GM21360 (cell line): Measurements from ENCODE around the gene SOX15.

Experiments used
- ATAC-seq: cut with Tn5 transposase; IDR thresholded peaks from one replicate; pipeline ENCODE4 v1.9.1; 2021; ENCODE audit warnings: mild to moderate bottlenecking, moderate library complexity; ENCODE audit not compliant: unreplicated experiment

The SOX15 gene

GRCh38 chr17:7559320-7560171 is 30.3 kb downstream of the SOX15 start:
- no peak for ATAC-seq

GRCh38 chr17:7558544-7559319 is 31.2 kb downstream of the SOX15 start, which contains the start of gene TNFSF13:
Gene TNFSF13, plus strand, starts transcription at chr17:7558750. Its CDS starts 290 bp downstream, at chr17:7559040.
- no peak for ATAC-seq

- no peak for ATAC-seq
Observed at GRCh38 chr17:7557775-7558543, 31.9 kb downstream of the SOX15 start.

GRCh38 chr17:7557147-7557764 is 32.6 kb downstream of the SOX15 start:
- no peak for ATAC-seq

- ATAC-seq = no peak
Observed at GRCh38 chr17:7556627-7557026, 33.3 kb downstream of the SOX15 start.

GRCh38 chr17:7555320-7555948 is 34.5 kb downstream of the SOX15 start:
- no peak for ATAC-seq

GRCh38 chr17:7553356-7553755 is 36.5 kb downstream of the SOX15 start:
- ATAC-seq = no peak

- no peak for ATAC-seq
Observed at GRCh38 chr17:7552621-7553051, 37.3 kb downstream of the SOX15 start.

GRCh38 chr17:7551396-7551795 is 38.5 kb downstream of the SOX15 start:
- ATAC-seq = no peak

- ATAC-seq = no peak
Observed at GRCh38 chr17:7550344-7550743, 39.5 kb downstream of the SOX15 start.

- no peak for ATAC-seq
Observed at GRCh38 chr17:7549401-7550055, 40.4 kb downstream of the SOX15 start.

GRCh38 chr17:7548585-7549400 is 41.1 kb downstream of the SOX15 start, which contains the start of gene TNFSF12:
Gene TNFSF12, plus strand, starts transcription at chr17:7549058. Its CDS starts 96 bp downstream, at chr17:7549154.
- no peak for ATAC-seq

- no peak for ATAC-seq
Observed at GRCh38 chr17:7544911-7545310, 45.0 kb downstream of the SOX15 start.

GRCh38 chr17:7541074-7541621 is 48.7 kb downstream of the SOX15 start:
- no peak for ATAC-seq

GRCh38 chr17:7538891-7539545 is 50.9 kb downstream of the SOX15 start:
- ATAC-seq = no peak
